Gastrocnemius medialis (tissue), 4 donors: ENCODE results near the gene FANCD2. TPM values are rescaled to one million over a fixed set of nuclear protein-coding genes. Genes with fewer than 3 reads are reported as not detected.

Source experiments
- ATAC-seq, 2 donors: fragments of 150-250 bp; one replicate each; pipeline ENCODE4 v1.9.1; 2016
- DNase-seq, 2 donors: peaks; one replicate each; pipeline ENCODE4 v3.0.0-alpha.2; 2019
- H3K27ac ChIP-seq, 4 donors: fragments of 200-600 bp; sonication (generic); 1 replicate in 1 of 4; 2 replicates in 3 of 4; pipeline ENCODE4 v1.5.1; 2016 to 2018; ENCODE audit warnings: mild to moderate bottlenecking in 2 of 4, moderate library complexity in 1 of 4
- H3K27me3 ChIP-seq, 3 donors: fragments of 200-600 bp; sonication (generic) in 2 of 3; 1 replicate in 1 of 3; 2 replicates in 2 of 3; pipeline versions ENCODE4 v1.5.1 to v1.6.0; 2016 to 2019; ENCODE audit warnings: mild to moderate bottlenecking in 1 of 3, moderate library complexity in 1 of 3
- H3K36me3 ChIP-seq, 2 donors: fragments of 200-600 bp; sonication (generic) in 1 of 2; one replicate each; pipeline ENCODE4 v1.5.1; 2017 to 2018
- H3K4me1 ChIP-seq, 2 donors: fragments of 200-600 bp; sonication (generic) in 1 of 2; one replicate each; pipeline ENCODE4 v1.5.1; 2016 to 2017; ENCODE audit warnings: mild to moderate bottlenecking in 2 of 2
- H3K4me3 ChIP-seq, 4 donors: fragments of 200-600 bp; sonication (generic) in 3 of 4; 1 replicate in 1 of 4; 2 replicates in 3 of 4; pipeline ENCODE4 v1.5.1; 2016 to 2019; ENCODE audit warnings: mild to moderate bottlenecking in 2 of 4
- H3K9me3 ChIP-seq, 3 donors: fragments of 200-600 bp; sonication (generic) in 2 of 3; 1 replicate in 1 of 3; 2 replicates in 2 of 3; pipeline ENCODE4 v1.5.1; 2016 to 2019
- CTCF ChIP-seq, 5 experiments: fragments of 450-650 bp in 3 of 5; fragments of 200-600 bp in 2 of 5; sonication (generic) in 2 of 5; IDR thresholded peaks in 4 of 5; conservative IDR thresholded peaks in 1 of 5; 1 replicate in 4 of 5; 2 replicates in 1 of 5; pipeline ENCODE4 v1.5.1; 2016 to 2019; ENCODE audit warnings: antibody characterized with exemption in 5 of 5, mild to moderate bottlenecking in 3 of 5, moderate library complexity in 3 of 5
- POLR2A ChIP-seq, 2 donors: fragments of 450-650 bp; IDR thresholded peaks; one replicate each; pipeline ENCODE4 v1.6.1; 2017; ENCODE audit warnings: antibody characterized with exemption in 2 of 2, mild to moderate bottlenecking in 2 of 2, moderate library complexity in 2 of 2
- in situ Hi-C, 4 donors: fragments of 200-750 bp; cut with MboI; loops; one replicate each; pipeline versions ENCODE4 v1.15.0 to v1.8.0; 2017; ENCODE audit warnings: low sequenced_read_pairs in 4 of 4
- intact Hi-C: fragments of 100-400 bp; cut with DNase I; formaldehyde crosslinking; loops from one replicate; pipeline ENCODE4 v1.15.1; 2023; ENCODE audit warnings: low total_unique reads
- total RNA-seq, 4 donors: library from RNA; depleted of rRNA; stranded (reverse); fragments of >200 nt; gene quantifications; one replicate each; pipeline versions ENCODE4 v1.1.0 to v1.2.3, GENCODE V29; 2016

The FANCD2 gene
- total RNA-seq, 4 donors from 2014 or later = 0.46 to 1.3 (median 0.58) TPM; not detected in 1

DNA sequence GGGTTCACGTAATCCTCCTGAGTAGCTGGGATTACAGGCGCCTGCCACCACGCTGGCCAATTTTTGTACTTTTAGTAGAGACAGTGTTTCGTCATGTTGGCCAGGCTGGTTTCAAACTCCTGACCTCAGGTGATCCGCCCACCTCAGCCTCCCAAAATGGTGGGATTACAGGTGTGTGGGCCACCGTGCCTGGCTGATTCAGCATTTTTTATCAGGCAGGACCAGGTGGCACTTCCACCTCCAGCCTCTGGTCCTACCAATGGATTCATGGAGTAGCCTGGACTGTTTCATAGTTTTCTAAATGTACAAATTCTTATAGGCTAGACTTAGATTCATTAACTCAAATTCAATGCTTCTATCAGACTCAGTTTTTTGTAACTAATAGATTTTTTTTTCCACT is 124.8 kb downstream of the FANCD2 start:
- Histone ChIP-seq H3K27me3 (no peaks in the 10 kb centered on the region), H3K4me1 (peaks cover 0 to 6% of the 10 kb centered on the region in 2 donors), H3K36me3 (peaks cover 0 to 59% of the 10 kb centered on the region in 2 donors), H3K4me3 (no peak overlapping the region), H3K9me3 (no peaks in the 10 kb centered on the region), H3K27ac (no peak overlapping the region)
- ATAC-seq = no peak
- intact Hi-C loops = no loop called here
- in situ Hi-C loops = no loop called here
- DNase-seq = no peak
- TF ChIP-seq CTCF (IDR thresholded peaks at IDR 0.05 in 4 of 5, conservative IDR thresholded peaks at IDR 0.05 in 1 of 5) (no peak), POLR2A (IDR thresholded peaks at IDR 0.05) (no peak)

Other genes starting within 250 kb of the FANCD2 start
- 10 to 100 TPM; 58.1 to 83.5 (median 66.7) TPM for gene TADA3, start 234.0 kb upstream of the FANCD2 start, total RNA-seq
- gene ARPC4, start 233.4 kb upstream of the FANCD2 start, total RNA-seq = 100 to 1,000 TPM in 3 of 4 donors, 10 to 100 TPM in 1; 96.8 to 147 (median 143) TPM
- gene TTLL3, start 216.2 kb upstream of the FANCD2 start, total RNA-seq = 10 to 100 TPM in 2 of 4 donors, 1 to 10 TPM in 2; 3.2 to 17.6 (median 8.5) TPM
- gene RPUSD3, start 182.4 kb upstream of the FANCD2 start, total RNA-seq = 10 to 100 TPM; 72.7 to 96.7 (median 75.5) TPM
- 10 to 100 TPM in 1 of 4 donors, 1 to 10 TPM in 3; 1.4 to 13.4 (median 3.5) TPM for gene CIDEC, start 146.2 kb upstream of the FANCD2 start, total RNA-seq
- 10 to 100 TPM; 42.8 to 96.4 (median 67.0) TPM for gene JAGN1, start 135.8 kb upstream of the FANCD2 start, total RNA-seq
- gene IL17RE, start 123.6 kb upstream of the FANCD2 start, total RNA-seq = 1 to 10 TPM in 1 of 4 donors, under 1 TPM in 2, not detected in 1; 0.20 to 1.5 (median 0.64) TPM
- 10 to 100 TPM; 14.8 to 67.3 (median 47.2) TPM for gene IL17RC, start 109.3 kb upstream of the FANCD2 start, total RNA-seq
- gene CRELD1, start 92.6 kb upstream of the FANCD2 start, total RNA-seq = 10 to 100 TPM; 31.6 to 42.3 (median 37.1) TPM
- 1 to 10 TPM in 3 of 4 donors, under 1 TPM in 1; 0.92 to 7.4 (median 2.5) TPM for gene PRRT3, start 74.0 kb upstream of the FANCD2 start, total RNA-seq
- 100 to 1,000 TPM; 147 to 329 (median 204) TPM for gene EMC3, start 39.6 kb upstream of the FANCD2 start, total RNA-seq
- gene FANCD2OS, start 81.8 kb downstream of the FANCD2 start, total RNA-seq = not detected
- gene BRK1, start 89.2 kb downstream of the FANCD2 start, total RNA-seq = 10 to 100 TPM; 68.2 to 86.8 (median 69.3) TPM
- gene VHL, start 115.3 kb downstream of the FANCD2 start, total RNA-seq = 10 to 100 TPM in 3 of 4 donors, 1 to 10 TPM in 1; 7.5 to 17.9 (median 12.8) TPM
- gene IRAK2, start 138.5 kb downstream of the FANCD2 start, total RNA-seq = 10 to 100 TPM; 21.9 to 42.0 (median 25.8) TPM
- gene TATDN2, start 222.0 kb downstream of the FANCD2 start, total RNA-seq = 10 to 100 TPM; 10.9 to 11.5 (median 10.9) TPM